Gastroesophageal sphincter (tissue), 3 donors: ENCODE measurements around the gene CCDC181.
A peak's percentile ranks its signal among the peaks of the same experiment; 100 is the strongest.

ENCODE experiments used
- EP300 ChIP-seq: sonication (generic); formaldehyde crosslinking; IDR thresholded peaks from one replicate; pipeline ENCODE4 v1.6.1; 2017; ENCODE audit warnings: antibody characterized with exemption, mild to moderate bottlenecking
- POLR2A ChIP-seq, 2 donors: fragments of 450-650 bp; IDR thresholded peaks; one replicate each; pipeline ENCODE4 v1.6.1; 2017; ENCODE audit warnings: antibody characterized with exemption in 2 of 2, mild to moderate bottlenecking in 2 of 2, moderate library complexity in 1 of 2
- POLR2AphosphoS5 ChIP-seq: sonication (generic); formaldehyde crosslinking; IDR thresholded peaks from one replicate; pipeline ENCODE4 v1.6.1; 2017; ENCODE audit warnings: antibody characterized with exemption
- TF ChIP-seq, protein P1 (sequence below), 4 experiments: fragments of 200-600 bp in 2 of 4; fragments of 450-650 bp in 2 of 4; sonication (generic) in 1 of 4; IDR thresholded peaks; one replicate each; pipeline ENCODE4 v1.5.1; 2017 to 2019; ENCODE audit warnings: antibody characterized with exemption in 4 of 4, mild to moderate bottlenecking in 2 of 4, moderate library complexity in 2 of 4

DNA sequence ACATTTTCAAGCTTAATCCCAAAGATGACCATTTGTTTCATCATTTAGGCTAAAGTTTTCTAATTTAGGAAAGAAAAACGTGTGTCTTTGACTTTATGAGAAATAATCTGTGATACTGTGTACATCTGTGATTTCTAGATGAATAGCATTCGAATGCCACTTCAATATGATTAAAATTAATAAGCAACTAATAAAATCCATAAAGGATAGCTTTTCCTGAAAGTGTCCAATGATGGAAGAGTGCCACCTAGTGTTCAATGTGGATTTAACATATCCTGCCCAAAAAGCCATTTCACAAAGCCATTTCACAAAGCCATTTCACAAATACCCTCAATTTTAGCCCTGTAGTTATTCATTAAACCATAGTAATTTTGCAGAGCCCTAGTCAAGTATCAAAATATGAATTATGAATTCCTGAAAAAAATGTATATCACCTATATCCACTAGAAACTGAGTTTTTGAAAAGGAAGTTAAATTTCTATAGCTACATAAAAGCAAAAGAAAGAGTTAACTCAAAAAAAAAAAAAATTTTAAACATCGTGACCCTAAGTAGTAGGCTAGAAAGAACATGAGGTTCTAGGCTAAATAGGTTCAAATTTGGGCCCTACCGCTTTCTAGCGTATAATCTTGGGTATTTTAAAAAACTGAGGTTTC is 78.8 kb downstream of the CCDC181 start:
- TF ChIP-seq POLR2A (IDR thresholded peaks at IDR 0.05) (no peak), POLR2AphosphoS5 (no peak), EP300 (no peak)
- TF ChIP-seq, protein P1, sequence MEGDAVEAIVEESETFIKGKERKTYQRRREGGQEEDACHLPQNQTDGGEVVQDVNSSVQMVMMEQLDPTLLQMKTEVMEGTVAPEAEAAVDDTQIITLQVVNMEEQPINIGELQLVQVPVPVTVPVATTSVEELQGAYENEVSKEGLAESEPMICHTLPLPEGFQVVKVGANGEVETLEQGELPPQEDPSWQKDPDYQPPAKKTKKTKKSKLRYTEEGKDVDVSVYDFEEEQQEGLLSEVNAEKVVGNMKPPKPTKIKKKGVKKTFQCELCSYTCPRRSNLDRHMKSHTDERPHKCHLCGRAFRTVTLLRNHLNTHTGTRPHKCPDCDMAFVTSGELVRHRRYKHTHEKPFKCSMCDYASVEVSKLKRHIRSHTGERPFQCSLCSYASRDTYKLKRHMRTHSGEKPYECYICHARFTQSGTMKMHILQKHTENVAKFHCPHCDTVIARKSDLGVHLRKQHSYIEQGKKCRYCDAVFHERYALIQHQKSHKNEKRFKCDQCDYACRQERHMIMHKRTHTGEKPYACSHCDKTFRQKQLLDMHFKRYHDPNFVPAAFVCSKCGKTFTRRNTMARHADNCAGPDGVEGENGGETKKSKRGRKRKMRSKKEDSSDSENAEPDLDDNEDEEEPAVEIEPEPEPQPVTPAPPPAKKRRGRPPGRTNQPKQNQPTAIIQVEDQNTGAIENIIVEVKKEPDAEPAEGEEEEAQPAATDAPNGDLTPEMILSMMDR (IDR thresholded peaks at IDR 0.05) = peak; percentile 75 to 79 (median 76)
